IPS-20b (cell line): Measurements from ENCODE around the gene APP.
"Not testable (repeated sequence)": the region's sequence is repeated elsewhere in the genome, so short reads cannot be mapped to it uniquely, and the experiment has no call there.

ENCODE experiments used
- H3K27ac ChIP-seq: one replicate; pipeline ENCODE4 v1.5.1; 2013; ENCODE audit warnings: low read length
- H3K27me3 ChIP-seq: 2 replicates; pipeline ENCODE4 v1.6.1; 2013; ENCODE audit warnings: mild to moderate bottlenecking, low read length, inconsistent platforms; ENCODE audit not compliant: insufficient read depth
- H3K36me3 ChIP-seq: 2 replicates; pipeline ENCODE4 v1.6.1; 2013; ENCODE audit warnings: low read depth, mild to moderate bottlenecking, inconsistent platforms, low read length, moderate library complexity; ENCODE audit not compliant: insufficient read depth
- H3K4me1 ChIP-seq: 2 replicates; pipeline ENCODE4 v1.6.1; 2013; ENCODE audit warnings: mild to moderate bottlenecking, control low read depth, inconsistent platforms, low read length, moderate library complexity; ENCODE audit not compliant: insufficient read depth
- H3K4me3 ChIP-seq: 2 replicates; pipeline ENCODE4 v1.5.1; 2013; ENCODE audit warnings: mild to moderate bottlenecking, low read length, inconsistent platforms
- H3K9ac ChIP-seq: 2 replicates; pipeline ENCODE4 v1.6.1; 2013; ENCODE audit warnings: low read depth, mild to moderate bottlenecking, inconsistent platforms, low read length, moderate library complexity
- H3K9me3 ChIP-seq: 2 replicates; pipeline ENCODE4 v1.6.1; 2013; ENCODE audit warnings: mild to moderate bottlenecking, low read depth, low read length, inconsistent platforms; ENCODE audit not compliant: insufficient read depth

APP gene

GRCh38 chr21:26032263-26032662, 138.3 kb downstream of the APP start:
- Histone ChIP-seq H3K9me3 (no peaks in the 10 kb centered on the region), H3K36me3 (peaks cover 41% of the 10 kb centered on the region), H3K27ac (no peak overlapping the region), H3K27me3 (no peaks in the 10 kb centered on the region), H3K4me3 (no peak overlapping the region), H3K4me1 (peaks cover 10% of the 10 kb centered on the region; the same call in 1 of the 2 replicates), H3K9ac (no peak overlapping the region)

DNA sequence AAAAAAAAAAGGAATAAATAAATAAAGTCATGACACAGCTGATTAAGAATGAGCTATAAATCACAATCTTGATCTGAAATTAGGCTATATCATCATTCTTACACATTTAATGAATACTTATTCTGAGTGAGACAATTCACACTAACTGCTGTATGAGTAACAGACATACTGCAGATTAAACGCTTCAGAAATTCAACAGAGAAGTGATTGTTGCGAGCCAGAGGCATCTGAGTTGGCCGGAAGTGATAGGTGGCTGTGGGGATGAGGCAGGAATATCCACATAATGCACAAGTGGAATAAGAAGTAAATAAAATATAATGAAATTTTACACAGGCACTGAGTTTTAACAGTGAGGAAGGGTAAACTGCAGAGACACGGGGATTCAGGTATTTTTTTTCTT, 142.4 kb downstream of the APP start:
- H3K9me3 ChIP-seq = no peaks in the 10 kb centered on the region
- peaks cover 15% of the 10 kb centered on the region; the same call in 1 of the 2 replicates for H3K4me1 ChIP-seq
- H3K27me3 ChIP-seq = no peaks in the 10 kb centered on the region
- no peak overlapping the region for H3K27ac ChIP-seq
- H3K4me3 ChIP-seq = no peak overlapping the region
- H3K36me3 ChIP-seq = peaks cover 33% of the 10 kb centered on the region
- H3K9ac ChIP-seq = no peak overlapping the region

DNA sequence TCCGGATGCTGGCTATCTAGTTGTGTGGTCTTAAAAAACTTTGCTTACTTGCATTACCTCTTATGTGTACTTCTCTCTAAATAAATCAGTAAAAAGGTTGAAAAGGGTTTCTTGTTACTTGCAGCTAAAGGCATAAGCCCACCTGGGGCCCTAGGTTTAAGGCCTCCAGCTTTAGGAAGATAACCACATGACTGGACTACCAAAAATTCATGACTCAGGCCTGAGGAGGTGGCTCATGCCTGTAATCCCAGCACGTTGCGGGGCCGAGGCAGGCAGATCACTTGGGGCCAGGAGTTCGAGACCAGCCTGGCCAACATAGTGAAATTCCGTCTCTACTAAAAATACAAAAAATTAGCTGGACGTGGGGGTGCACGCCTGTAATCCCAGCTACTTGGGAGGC, 142.9 kb downstream of the APP start:
- H3K4me1 ChIP-seq = peaks cover 15% of the 10 kb centered on the region; the same call in 1 of the 2 replicates
- H3K36me3 ChIP-seq = peaks cover 30% of the 10 kb centered on the region
- H3K27me3 ChIP-seq = no peaks in the 10 kb centered on the region
- H3K9ac ChIP-seq = no peak overlapping the region
- no peak overlapping the region for H3K27ac ChIP-seq
- no peak overlapping the region for H3K4me3 ChIP-seq
- no peaks in the 10 kb centered on the region for H3K9me3 ChIP-seq

GRCh38 chr21:26025536-26026512, 144.7 kb downstream of the APP start:
- Histone ChIP-seq H3K9ac (no peak overlapping the region), H3K27me3 (no peaks in the 10 kb centered on the region), H3K27ac (no peak overlapping the region), H3K36me3 (peaks cover 35% of the 10 kb centered on the region), H3K9me3 (no peaks in the 10 kb centered on the region), H3K4me3 (no peak overlapping the region), H3K4me1 (peaks cover 15% of the 10 kb centered on the region; the same call in 1 of the 2 replicates)

GRCh38 chr21:26023406-26023805, 147.2 kb downstream of the APP start:
- Histone ChIP-seq H3K36me3 (peaks cover 35% of the 10 kb centered on the region), H3K4me1 (peaks cover 15% of the 10 kb centered on the region; the same call in 1 of the 2 replicates)
- not testable (repeated sequence) for H3K9ac ChIP-seq, H3K27ac ChIP-seq, H3K4me3 ChIP-seq, H3K27me3 ChIP-seq, H3K9me3 ChIP-seq

DNA sequence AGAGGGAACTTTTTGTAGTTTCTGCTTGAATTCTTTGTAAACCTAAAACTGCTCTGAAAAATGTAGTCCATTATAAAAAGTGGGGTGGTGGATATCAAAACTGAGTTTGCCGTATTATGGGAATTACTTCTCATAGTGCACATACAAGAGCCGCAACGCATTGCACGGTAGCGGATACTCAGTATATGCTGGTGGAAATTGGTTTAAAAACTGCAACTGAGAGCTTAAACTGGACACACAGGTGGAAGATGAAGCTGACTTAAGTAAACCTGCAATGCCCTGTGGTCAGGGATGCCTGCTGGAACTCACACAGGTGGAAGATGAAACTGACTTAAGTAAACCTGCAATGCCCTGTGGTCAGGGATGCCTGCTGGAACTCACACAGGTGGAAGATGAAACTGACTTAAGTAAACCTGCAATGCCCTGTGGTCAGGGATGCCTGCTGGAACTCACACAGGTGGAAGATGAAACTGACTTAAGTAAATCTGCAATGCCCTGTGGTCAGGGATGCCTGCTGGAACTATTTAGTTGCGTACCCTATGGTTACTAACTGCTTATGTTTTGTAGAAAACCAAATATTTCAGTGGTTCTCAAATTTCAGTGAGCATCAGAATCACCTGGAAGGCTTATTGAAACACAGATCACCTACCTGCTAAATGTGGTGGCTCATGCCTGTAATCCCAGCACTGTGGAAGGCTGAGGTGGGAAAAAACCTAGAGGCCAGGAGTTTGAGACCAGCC, 147.8 kb downstream of the APP start:
- H3K9me3 ChIP-seq, H3K4me3 ChIP-seq, H3K9ac ChIP-seq, H3K27ac ChIP-seq, H3K27me3 ChIP-seq: not testable (repeated sequence)
- H3K36me3 ChIP-seq = peaks cover 35% of the 10 kb centered on the region
- H3K4me1 ChIP-seq = peaks cover 15% of the 10 kb centered on the region; the same call in 1 of the 2 replicates

DNA sequence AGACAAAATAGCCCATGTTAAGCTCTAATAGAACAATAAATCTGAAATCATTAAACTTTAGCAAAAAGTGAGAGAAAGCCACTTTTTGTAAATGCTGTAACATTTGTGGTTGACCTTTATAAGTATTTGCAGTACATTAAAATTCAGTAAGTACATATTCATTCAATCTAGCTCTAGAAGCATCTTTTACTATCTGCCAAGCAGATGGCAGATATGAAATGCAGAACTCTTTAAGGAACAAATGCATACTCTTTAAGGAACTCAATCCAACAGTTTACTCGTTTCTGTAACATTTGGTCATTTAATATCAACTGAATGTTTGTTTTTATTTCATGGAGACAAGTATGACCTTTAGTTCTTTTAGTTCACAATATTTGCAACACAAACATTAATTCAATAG, 150.1 kb downstream of the APP start:
- Histone ChIP-seq H3K36me3 (peaks cover 35% of the 10 kb centered on the region), H3K9me3 (no peaks in the 10 kb centered on the region), H3K9ac (no peak overlapping the region), H3K27ac (no peak overlapping the region), H3K4me3 (no peak overlapping the region), H3K4me1 (peaks cover 13% of the 10 kb centered on the region; the same call in 1 of the 2 replicates), H3K27me3 (no peaks in the 10 kb centered on the region)

DNA sequence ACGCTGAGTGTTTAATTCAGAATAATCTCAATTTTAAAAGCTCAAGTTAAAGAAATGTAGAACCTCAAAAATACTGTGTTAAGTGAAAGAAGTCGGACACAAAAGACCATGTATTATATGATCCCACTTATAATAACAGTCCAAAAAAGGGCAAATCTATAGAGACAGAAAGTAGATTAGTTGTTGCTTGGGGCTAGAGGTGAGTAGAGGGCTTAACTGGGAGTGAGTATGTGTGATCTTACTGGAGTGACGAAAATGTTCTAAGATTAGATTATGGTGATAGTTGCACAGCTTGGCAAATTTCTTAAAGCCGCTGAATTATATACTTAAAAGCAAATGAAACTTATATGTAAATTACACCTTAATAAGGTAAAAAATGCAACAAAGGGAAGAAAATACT, 150.5 kb downstream of the APP start:
- Histone ChIP-seq H3K27ac (no peak overlapping the region), H3K9ac (no peak overlapping the region), H3K4me1 (peaks cover 12% of the 10 kb centered on the region; the same call in 1 of the 2 replicates), H3K27me3 (no peaks in the 10 kb centered on the region), H3K9me3 (no peaks in the 10 kb centered on the region), H3K36me3 (peaks cover 35% of the 10 kb centered on the region), H3K4me3 (no peak overlapping the region)

- peaks cover 7% of the 10 kb centered on the region; the same call in 1 of the 2 replicates for H3K4me1 ChIP-seq
- H3K27ac ChIP-seq = no peak overlapping the region
- H3K9ac ChIP-seq = no peak overlapping the region
- no peaks in the 10 kb centered on the region for H3K27me3 ChIP-seq
- no peaks in the 10 kb centered on the region for H3K9me3 ChIP-seq
- H3K36me3 ChIP-seq = peaks cover 42% of the 10 kb centered on the region
- no peak overlapping the region for H3K4me3 ChIP-seq
These were observed 151.3 kb downstream of the APP start for GRCh38 chr21:26019236-26019635.

- H3K36me3 ChIP-seq = peaks cover 9% of the 10 kb centered on the region; the same call in 1 of the 2 replicates
- H3K9me3 ChIP-seq = no peaks in the 10 kb centered on the region
- H3K4me3 ChIP-seq = no peak overlapping the region
- no peak overlapping the region for H3K27ac ChIP-seq
- no peaks in the 10 kb centered on the region for H3K4me1 ChIP-seq
- H3K9ac ChIP-seq = no peak overlapping the region
- no peaks in the 10 kb centered on the region for H3K27me3 ChIP-seq
These were observed 156.6 kb downstream of the APP start for GRCh38 chr21:26013970-26014369.

GRCh38 chr21:26012482-26012881, 158.1 kb downstream of the APP start:
- not testable (repeated sequence) for H3K9me3 ChIP-seq, H3K27ac ChIP-seq, H3K4me1 ChIP-seq, H3K9ac ChIP-seq, H3K36me3 ChIP-seq, H3K27me3 ChIP-seq, H3K4me3 ChIP-seq
